ENCODE data around the gene NUDT1.

NUDT1 gene

GRCh38 chr7:2224934-2225333 lies 17.1 kb upstream of the NUDT1 start:
- no peak for DNase-seq (ENCODE audit: low spot score)

DNA sequence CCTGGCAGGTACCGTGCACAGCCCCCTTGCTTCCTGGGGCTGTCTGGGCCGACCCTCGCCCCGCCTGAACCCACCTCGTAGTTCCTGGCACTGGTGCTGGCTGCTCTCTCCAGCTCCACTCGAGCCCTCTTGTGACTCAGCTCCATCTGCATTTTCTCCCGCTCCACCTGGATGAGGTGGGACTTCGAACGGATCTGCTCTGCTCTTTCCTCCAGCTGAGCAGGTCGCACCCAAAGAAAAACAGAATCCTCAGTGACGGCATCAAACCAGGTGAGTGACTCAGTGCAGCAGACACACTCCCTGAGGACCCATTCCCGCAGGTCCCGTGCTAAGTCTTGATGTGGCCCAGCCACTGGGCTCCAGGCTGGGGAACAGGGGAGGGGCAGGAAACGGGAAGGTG lies 16.7 kb upstream of the NUDT1 start:
- DNase-seq (ENCODE audit: low spot score) = no peak

- no peak for DNase-seq (ENCODE audit: low spot score)
Measured at GRCh38 chr7:2225830-2226229, 16.2 kb upstream of the NUDT1 start.

GRCh38 chr7:2227699-2228098 lies 14.3 kb upstream of the NUDT1 start:
- DNase-seq (ENCODE audit: low spot score) = no peak

DNA sequence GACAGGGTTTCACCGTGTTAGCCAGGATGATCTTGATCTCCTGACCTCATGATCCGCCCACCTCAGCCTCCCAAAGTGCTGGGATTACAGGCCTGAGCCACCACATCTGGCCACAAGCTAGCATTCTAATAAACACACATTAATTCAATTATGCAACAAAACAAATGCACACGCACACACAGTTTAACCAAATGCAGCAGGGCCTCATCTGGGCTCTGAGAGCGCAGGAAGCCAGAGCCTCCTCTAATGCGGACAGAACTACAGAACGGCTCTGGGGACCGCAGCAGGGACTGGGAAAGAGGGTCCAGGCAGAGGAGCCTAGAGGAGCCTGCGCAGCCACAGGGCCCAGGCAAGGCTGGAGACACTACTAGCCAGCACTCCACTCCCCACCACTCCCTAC lies 13.1 kb upstream of the NUDT1 start:
- DNase-seq (ENCODE audit: low spot score) = no peak

- no peak for DNase-seq (ENCODE audit: low spot score)
Measured at GRCh38 chr7:2229467-2229866, 12.6 kb upstream of the NUDT1 start.

GRCh38 chr7:2230226-2230625 lies 11.8 kb upstream of the NUDT1 start:
- no peak for DNase-seq (ENCODE audit: low spot score)

- DNase-seq (ENCODE audit: low spot score) = no peak
Measured at GRCh38 chr7:2230882-2231281, 11.1 kb upstream of the NUDT1 start.

DNA sequence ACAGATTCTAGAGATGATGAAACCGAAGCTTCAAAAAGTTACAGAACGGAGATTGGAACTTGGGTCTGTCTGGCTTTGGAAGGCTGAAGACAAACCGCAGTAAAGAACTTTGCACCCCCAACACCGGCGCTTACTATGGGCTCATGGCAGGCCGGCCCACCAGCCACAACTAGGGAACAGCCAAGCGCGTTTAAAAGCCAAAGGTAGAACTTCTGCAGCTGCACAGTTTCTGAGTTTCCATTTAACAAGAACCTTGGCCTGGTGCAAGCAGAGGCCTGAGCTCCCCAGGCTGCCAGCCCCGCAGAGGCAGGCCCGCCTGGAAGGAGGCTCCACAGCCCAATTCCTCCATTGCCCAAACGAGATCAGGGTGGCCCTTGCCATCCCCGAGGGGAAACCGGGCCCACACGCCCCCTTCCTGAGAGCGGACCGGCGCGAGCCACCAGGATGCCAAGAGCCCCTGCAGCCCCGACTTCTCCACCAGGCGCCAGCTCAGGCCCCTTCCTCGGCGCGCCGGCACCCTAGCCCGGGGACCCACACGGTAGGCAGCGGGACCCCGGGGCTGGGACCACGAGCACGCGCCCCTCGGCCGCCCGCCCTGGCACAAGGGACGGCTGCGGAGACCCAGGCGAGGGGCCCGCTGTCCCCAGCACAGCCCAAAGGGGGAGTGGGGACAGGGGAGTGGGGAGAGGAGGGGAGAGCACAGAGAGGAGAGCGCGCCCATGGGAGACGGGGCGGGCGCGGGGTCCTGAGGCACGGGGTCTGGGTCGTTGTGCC lies 9.8 kb upstream of the NUDT1 start:
- DNase-seq (ENCODE audit: low spot score) = peak; percentile 75

DNA sequence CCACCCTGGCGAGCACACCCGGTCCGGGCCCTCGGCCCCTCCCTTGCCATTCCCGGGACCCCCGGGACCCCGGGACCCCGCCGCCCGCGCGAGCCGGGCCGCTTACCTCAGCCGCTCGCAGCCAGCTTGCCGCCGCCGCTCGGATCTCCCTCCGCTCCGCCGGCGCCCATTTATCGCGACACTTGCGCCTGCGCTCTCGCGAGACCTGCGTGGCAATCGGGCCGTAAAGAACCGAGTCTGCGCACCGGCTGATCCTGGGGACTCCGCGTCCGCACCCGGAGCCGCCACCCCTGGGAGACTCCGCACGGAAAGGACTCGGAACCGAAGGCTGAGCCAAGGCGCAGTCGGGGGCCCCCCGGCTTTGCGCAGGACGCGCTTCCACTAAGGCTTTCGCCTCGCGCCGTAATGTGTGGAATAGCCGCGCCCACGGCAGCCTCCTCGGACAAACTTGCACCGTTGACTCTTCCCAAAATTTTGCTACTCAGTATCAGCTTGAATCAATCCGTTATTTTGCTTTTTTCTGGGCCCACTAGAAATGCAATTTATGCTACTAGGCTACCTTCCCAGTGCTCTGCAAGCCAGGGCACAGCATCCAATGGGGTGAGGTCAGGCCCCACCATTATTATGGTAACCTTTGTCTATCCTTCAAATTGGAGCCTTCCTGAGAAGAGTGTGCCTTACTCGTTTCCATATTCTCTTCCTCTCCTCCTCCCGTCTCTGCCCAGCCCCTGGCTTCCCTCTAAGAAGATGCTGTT lies 9.1 kb upstream of the NUDT1 start, which contains the start of gene MAD1L1:
MAD1L1 (minus strand) TSS at position 180 of the 755 bp plus-strand sequence. CDS start 2,812 bp downstream, outside the sequence.
- peak; percentile 96 for DNase-seq (ENCODE audit: low spot score)

DNA sequence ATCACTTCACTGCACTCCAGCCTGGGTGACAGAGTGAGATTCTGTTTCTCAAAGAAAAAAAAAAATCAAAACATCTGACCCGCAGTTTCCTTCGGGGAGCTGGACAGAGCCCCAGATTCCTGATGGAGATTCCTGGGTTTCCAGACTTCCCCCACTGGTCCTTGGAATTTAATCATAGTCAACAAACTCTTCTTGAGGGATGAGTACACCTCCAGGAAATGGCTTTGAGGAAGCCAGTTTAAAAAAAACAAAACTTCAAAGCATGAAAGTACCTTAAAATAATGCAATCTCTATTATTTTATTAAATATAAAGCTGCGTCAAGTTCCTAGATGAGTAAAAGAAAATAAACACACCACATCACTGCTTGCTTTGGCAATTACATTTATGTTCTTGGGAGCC lies 8.1 kb upstream of the NUDT1 start:
- no peak for DNase-seq (ENCODE audit: low spot score)

DNA sequence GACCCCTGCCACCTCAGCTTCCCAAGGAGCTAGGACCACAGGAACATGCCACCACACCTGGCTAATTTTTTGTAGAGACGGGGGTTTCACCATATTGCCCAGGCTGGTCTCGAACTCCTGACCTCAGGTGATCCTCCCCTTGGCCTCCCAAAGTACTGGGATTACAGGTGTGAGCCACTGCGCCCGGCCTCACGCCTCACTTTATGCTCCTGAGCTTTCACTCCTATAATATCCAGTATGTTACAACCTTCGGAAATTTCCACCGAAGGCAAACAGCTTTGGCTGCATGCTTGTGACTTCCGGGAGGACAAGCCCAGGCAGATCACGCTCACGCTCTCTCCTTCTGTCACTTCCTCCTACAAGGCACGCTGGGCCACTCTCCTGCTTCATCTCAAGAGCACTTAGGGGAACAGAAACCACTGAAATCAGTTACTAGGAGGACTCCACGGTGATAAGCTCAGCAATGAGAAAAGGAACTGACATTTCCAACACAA lies 4.9 kb upstream of the NUDT1 start:
- no peak for DNase-seq (ENCODE audit: low spot score)

- no peak for DNase-seq (ENCODE audit: low spot score)
Measured at GRCh38 chr7:2239242-2239641, 2.8 kb upstream of the NUDT1 start.

DNA sequence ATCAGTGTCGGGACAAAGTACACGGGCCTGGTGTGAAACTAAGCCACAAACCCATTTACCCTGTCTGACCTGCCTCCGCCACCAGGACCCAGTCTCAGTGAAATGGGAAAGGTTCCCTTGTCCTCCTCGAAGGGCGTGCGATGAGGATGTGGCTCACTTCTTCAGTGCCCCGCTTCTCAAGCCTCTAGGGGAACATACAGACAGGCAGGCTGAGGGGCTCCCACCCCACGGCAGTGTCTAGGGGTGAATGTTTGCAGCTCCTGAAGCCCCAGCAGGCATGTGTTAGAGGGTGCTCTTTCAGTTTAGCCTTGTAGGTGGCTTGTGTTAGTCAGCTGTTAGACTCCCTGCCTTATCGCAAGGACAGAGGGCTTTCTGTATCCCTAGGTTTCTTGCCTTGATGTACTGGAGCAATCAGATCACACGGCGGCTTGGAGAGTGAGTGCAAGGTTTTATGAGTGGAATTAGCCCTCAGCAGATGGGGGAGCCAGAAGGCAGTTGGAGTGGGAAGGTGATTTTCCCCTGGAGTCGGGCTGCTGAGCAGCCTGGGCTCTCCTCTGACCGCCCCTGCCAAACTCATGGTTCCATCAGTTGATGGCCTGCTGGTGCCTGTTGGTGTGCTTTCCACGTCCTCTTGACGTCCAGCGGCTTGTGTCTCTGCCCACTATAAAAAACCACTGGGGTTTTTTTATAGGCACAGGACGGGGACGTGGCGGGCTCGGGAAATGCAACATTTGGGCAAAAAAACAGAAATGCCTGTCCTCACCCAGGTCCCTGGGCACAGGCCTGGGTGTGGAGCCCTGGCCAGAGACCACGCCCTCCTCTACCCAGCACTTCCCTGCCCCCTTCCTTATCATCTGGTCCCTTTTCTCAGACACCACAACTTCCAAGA lies 759 bp downstream of the NUDT1 start:
- DNase-seq (ENCODE audit: low spot score) = no peak

DNA sequence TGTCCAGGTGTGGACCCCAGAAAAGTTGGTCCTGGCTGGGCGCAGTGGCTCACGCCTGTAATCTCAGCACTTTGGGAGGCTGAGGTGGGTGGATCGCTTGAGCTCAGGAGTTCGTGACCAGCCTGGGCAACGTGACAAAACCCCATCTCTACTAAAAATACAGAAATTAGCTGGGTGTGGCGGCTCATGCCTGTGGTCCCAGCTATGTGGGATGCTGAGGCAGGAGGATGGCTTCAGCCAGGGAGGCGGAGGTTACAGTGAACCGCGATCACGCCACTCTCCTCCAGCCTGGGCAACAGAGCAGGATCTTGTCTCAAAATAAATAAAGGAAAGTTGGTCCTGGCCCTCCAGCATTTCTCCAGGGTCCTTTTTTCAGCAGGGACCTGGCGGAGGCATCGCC lies 1.4 kb downstream of the NUDT1 start:
- DNase-seq (ENCODE audit: low spot score) = no peak

- no peak for DNase-seq (ENCODE audit: low spot score)
Measured at GRCh38 chr7:2244404-2244995, 2.5 kb downstream of the NUDT1 start.

- no peak for DNase-seq (ENCODE audit: low spot score)
Measured at GRCh38 chr7:2245883-2246675, 4.1 kb downstream of the NUDT1 start.

GRCh38 chr7:2247141-2247995 lies 5.3 kb downstream of the NUDT1 start:
- DNase-seq (ENCODE audit: low spot score) = peak; percentile 86

GRCh38 chr7:2248984-2249694 lies 7.1 kb downstream of the NUDT1 start:
- DNase-seq (ENCODE audit: low spot score) = no peak
